B cell (primary cell): ENCODE measurements around the gene SP3. TPM values are rescaled to one million over a fixed set of nuclear protein-coding genes. Genes with fewer than 3 reads are reported as not detected.

Experiments
- ATAC-seq: fragments of 200-7000 bp; cut with Tn5 transposase; one replicate; pipeline ENCODE4 v1.10.0; 2021; ENCODE audit warnings: low read depth, mild to moderate bottlenecking, moderate number of reproducible peaks, moderate library complexity
- CTCF ChIA-PET: fragments of 350-600 bp; sonication (Branson Sonifier 250); formaldehyde crosslinking; loops from one replicate; lab custom pipeline; 2021; ENCODE audit warnings: antibody characterized with exemption, inconsistent platforms; lab: Charles Lee
- POLR2A ChIA-PET: fragments of 350-600 bp; sonication (Branson Sonifier 250); formaldehyde crosslinking; loops from one replicate; lab custom pipeline; 2021; ENCODE audit warnings: antibody characterized with exemption; lab: Charles Lee
- DNase-seq: peaks from one replicate; pipeline ENCODE4 v3.0.0; 2013
- H2AFZ ChIP-seq: 2 replicates; pipeline ENCODE4 v1.6.1; 2012; ENCODE audit warnings: mild to moderate bottlenecking, low read depth, low read length; ENCODE audit not compliant: insufficient read depth, poor library complexity, severe bottlenecking
- H3K27ac ChIP-seq, 2 donors: 1 replicate in 1 of 2; 2 replicates in 1 of 2; pipeline ENCODE4 v1.5.1; 2012 to 2013; ENCODE audit warnings: low read length in 2 of 2, mild to moderate bottlenecking in 2 of 2, moderate library complexity in 1 of 2
- H3K27me3 ChIP-seq, 4 experiments: fragments of 200-600 bp in 1 of 4; sonication (generic) in 1 of 4; replicated peaks in 1 of 4; 1 replicate in 2 of 4; 2 replicates in 2 of 4; pipeline versions ENCODE4 v1.6.1 to v1.7.0; 2013 to 2016; ENCODE audit warnings: low read length in 3 of 4, mild to moderate bottlenecking in 2 of 4, mixed read lengths in 1 of 4, moderate library complexity in 1 of 4; ENCODE audit not compliant: insufficient read depth in 4 of 4, control insufficient read depth in 3 of 4; ENCODE audit errors: control extremely low read depth in 1 of 4
- H3K36me3 ChIP-seq, 2 experiments: replicated peaks in 1 of 2; 1 replicate in 1 of 2; 2 replicates in 1 of 2; pipeline versions ENCODE4 v1.6.1 to v1.7.1; 2013; ENCODE audit warnings: low read length in 1 of 2; ENCODE audit not compliant: insufficient read depth in 2 of 2, control insufficient read depth in 1 of 2; ENCODE audit errors: control extremely low read depth in 1 of 2, extremely low read depth in 1 of 2
- H3K4me1 ChIP-seq, 2 donors: fragments of 200-600 bp in 1 of 2; sonication (generic) in 1 of 2; 1 replicate in 1 of 2; 2 replicates in 1 of 2; pipeline versions ENCODE4 v1.5.1 to v1.6.1; 2013 to 2017; ENCODE audit warnings: low read length in 2 of 2; ENCODE audit not compliant: control insufficient read depth in 2 of 2, insufficient read depth in 2 of 2
- H3K4me2 ChIP-seq: replicated peaks from 2 replicates; pipeline ENCODE3; 2012; ENCODE audit warnings: mild to moderate bottlenecking, low read depth, low read length; ENCODE audit not compliant: poor library complexity, severe bottlenecking
- H3K4me3 ChIP-seq, 5 experiments: fragments of 200-600 bp in 1 of 5; sonication (generic) in 1 of 5; 1 replicate in 3 of 5; 2 replicates in 2 of 5; pipeline versions ENCODE4 v1.5.1 to v1.7.0; 2011 to 2016; ENCODE audit warnings: low read length in 4 of 5, mild to moderate bottlenecking in 4 of 5, low read depth in 2 of 5, control low read depth in 1 of 5, moderate library complexity in 1 of 5; ENCODE audit not compliant: insufficient read depth in 1 of 5; ENCODE audit errors: control extremely low read depth in 1 of 5, extremely low read depth in 1 of 5
- H3K79me2 ChIP-seq: fragments of 200-600 bp; sonication (generic); one replicate; pipeline ENCODE4 v1.6.0; 2016; ENCODE audit warnings: low read length; ENCODE audit not compliant: control insufficient read depth, insufficient read depth
- H3K9ac ChIP-seq: fragments of 200-600 bp; sonication (generic); 2 replicates; pipeline ENCODE4 v1.6.1; 2017; ENCODE audit warnings: mild to moderate bottlenecking, low read length, moderate library complexity
- H3K9me3 ChIP-seq, 3 donors: one replicate each; pipeline versions ENCODE4 v1.6.1 to v1.7.1; 2013; ENCODE audit warnings: low read length in 2 of 3; ENCODE audit not compliant: control insufficient read depth in 2 of 3, insufficient read depth in 1 of 3; ENCODE audit errors: control extremely low read depth in 1 of 3
- H4K20me1 ChIP-seq: 2 replicates; pipeline ENCODE4 v1.6.0; 2012; ENCODE audit warnings: mild to moderate bottlenecking, low read length; ENCODE audit not compliant: insufficient read depth, control insufficient read depth, poor library complexity, severe bottlenecking
- H3K27ac Mint-ChIP-seq: one replicate; pipeline ENCODE4 v1.8.0; 2021; ENCODE audit warnings: mixed read lengths
- H3K27me3 Mint-ChIP-seq: one replicate; pipeline ENCODE4 v1.8.0; 2021; ENCODE audit warnings: mixed read lengths
- H3K4me1 Mint-ChIP-seq: one replicate; pipeline ENCODE4 v1.8.0; 2021; ENCODE audit warnings: mixed read lengths
- H3K4me3 Mint-ChIP-seq: one replicate; pipeline ENCODE4 v1.8.0; 2021; ENCODE audit warnings: mixed read lengths
- H3K9me3 Mint-ChIP-seq: one replicate; pipeline ENCODE4 v1.8.0; 2022; ENCODE audit warnings: mixed read lengths; ENCODE audit not compliant: insufficient read depth
- CTCF ChIP-seq: fragments of 200-600 bp; IDR thresholded peaks from one replicate; pipeline ENCODE4 v1.8.0; 2022; ENCODE audit warnings: antibody characterized with exemption, mild to moderate bottlenecking
- EZH2 ChIP-seq: IDR thresholded peaks from 2 replicates; pipeline ENCODE4 v1.6.1; 2012; ENCODE audit warnings: borderline replicate concordance, low read depth, mild to moderate bottlenecking, moderate library complexity, low read length; ENCODE audit not compliant: insufficient read depth, poor library complexity, severe bottlenecking
- WGBS: methylation state at CpG from one replicate; pipeline ENCODE4 v1.1.5; 2013; ENCODE audit warnings: missing lambda C conversion rate; ENCODE audit not compliant: insufficient coverage; 5-methylcytosine and 5-hydroxymethylcytosine counted together
- intact Hi-C: fragments of 100-400 bp; cut with micrococcal nuclease; formaldehyde crosslinking; loops from one replicate; pipeline ENCODE4 v1.10.0; 2022
- polyA plus RNA-seq: library from polyadenylated mRNA; depleted of rRNA; stranded (reverse); fragments of >200 nt; gene quantifications from 2 replicates; pipeline ENCODE4 v1.2.3, GENCODE V29; 2012
- total RNA-seq, 2 donors: library from RNA; stranded (reverse); fragments of 120-200 nt in 1 of 2; gene quantifications; 1 replicate in 1 of 2; 2 replicates in 1 of 2; pipeline versions ENCODE4 v1.2.3 to v1.2.4, GENCODE V29; 2013 to 2022

Gene SP3
- total and polyA plus RNA-seq, 2 donors (not counting 1 experiment from before 2014, with no cell fraction given): 31.9 to 152 TPM

GRCh38 chr2:174014699-174015070 is 49.5 kb upstream of the SP3 start:
- intact Hi-C loops: no loop called here
- TF ChIP-seq CTCF (no peak), EZH2 (no peak)
- peaks cover 5% of the 10 kb centered on the region for H3K27me3 Mint-ChIP-seq
- no CpG with 5 or more reads among the region's 2 CpGs for WGBS
- Histone ChIP-seq H3K9ac (no peak overlapping the region), H3K4me2 (no peak overlapping the region), H3K79me2 (no peaks in the 10 kb centered on the region), H3K4me1 (peaks cover 4 to 13% of the 10 kb centered on the region in 2 donors), H3K9me3 (peaks cover 0 to 7% (median 0%) of the 10 kb centered on the region in 3 donors), H3K36me3 (no peaks in the 10 kb centered on the region), H4K20me1 (no peaks in the 10 kb centered on the region), H3K4me3 (no peak overlapping the region), H3K27ac (no peak overlapping the region), H3K27me3 (peaks cover 0 to 2% (median 0%) of the 10 kb centered on the region in 4 experiments), H2AFZ (no peak overlapping the region)
- H3K4me3 Mint-ChIP-seq: no peak overlapping the region
- ATAC-seq (no peak), DNase-seq (no peak)
- peaks cover 13% of the 10 kb centered on the region for H3K4me1 Mint-ChIP-seq
- no peaks in the 10 kb centered on the region for H3K9me3 Mint-ChIP-seq
- no peak overlapping the region for H3K27ac Mint-ChIP-seq
- POLR2A ChIA-PET: interaction anchor here (0.6 kb wide), 1 partner anchor 24 kb away, joined by 3 read pairs; no protein-coding TSS in a partner anchor
- CTCF ChIA-PET: interaction anchor here (1.4 to 1.6 kb wide), 2 partner anchors 40 to 44 kb away, joined by 4 read pairs; no protein-coding TSS in a partner anchor

GRCh38 chr2:174014011-174014698 is 49.0 kb upstream of the SP3 start:
- TF ChIP-seq CTCF (no peak), EZH2 (no peak)
- Mint-ChIP-seq H3K9me3 (no peaks in the 10 kb centered on the region), H3K4me3 (peak overlapping the region; percentile 75), H3K27me3 (peaks cover 5% of the 10 kb centered on the region), H3K27ac (no peak overlapping the region), H3K4me1 (peaks cover 13% of the 10 kb centered on the region)
- Histone ChIP-seq H3K4me3 (no peak overlapping the region), H3K9me3 (peaks cover 0 to 7% (median 0%) of the 10 kb centered on the region in 3 donors), H3K36me3 (no peaks in the 10 kb centered on the region), H4K20me1 (no peaks in the 10 kb centered on the region), H2AFZ (no peak overlapping the region), H3K4me1 (peaks cover 4 to 13% of the 10 kb centered on the region in 2 donors), H3K9ac (no peak overlapping the region), H3K27ac (no peak overlapping the region), H3K27me3 (peaks cover 0 to 2% (median 0%) of the 10 kb centered on the region in 4 experiments), H3K4me2 (no peak overlapping the region), H3K79me2 (no peaks in the 10 kb centered on the region)
- intact Hi-C loops: no loop called here
- ATAC-seq (no peak), DNase-seq (no peak)
- POLR2A ChIA-PET: interaction anchor here (0.6 kb wide), 1 partner anchor 23 kb away, joined by 3 read pairs; no protein-coding TSS in a partner anchor
- CTCF ChIA-PET: interaction anchor here (1.4 to 1.7 kb wide), 3 partner anchors 24 to 43 kb away, joined by 4 to 5 read pairs (median 4); no protein-coding TSS in a partner anchor
- WGBS: 100% methylated on average over 3 of the region's 6 CpGs
